ENCODE results near the gene VAV2.

DNA sequence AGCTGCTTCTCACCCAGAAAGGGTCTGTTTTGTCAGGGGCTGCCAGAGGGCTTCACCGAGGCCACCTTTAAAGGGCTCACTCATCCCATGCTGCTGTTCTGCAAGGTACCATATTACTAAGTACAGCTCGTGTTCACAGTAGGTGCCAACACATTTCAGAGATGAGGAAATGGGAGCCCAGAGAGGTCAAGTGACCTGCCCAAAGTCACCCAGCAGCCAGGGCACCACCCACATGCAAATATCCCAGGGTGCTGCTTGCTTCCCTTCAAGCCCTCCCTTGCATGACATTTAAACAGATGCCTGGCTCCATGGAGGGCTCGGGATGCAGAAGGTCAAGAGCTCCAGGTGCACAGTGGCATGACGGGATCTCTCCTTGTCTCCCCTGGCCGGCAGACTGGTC lies 130.4 kb downstream of the VAV2 start:
- TF ChIP-seq CTCF (IDR thresholded peaks at IDR 0.05): no peak
- TF ChIP-seq POLR2A (IDR thresholded peaks at IDR 0.05; ENCODE audit: low read depth): no peak

All from esophagus muscularis mucosa (tissue), 3 donors.